Measurements from ENCODE around the gene DZIP3.

GRCh38 chr3:108562565-108562964, 27.0 kb upstream of the DZIP3 start:
- TF ChIP-seq EZH2 (IDR thresholded peaks at IDR 0.05; ENCODE audit: insufficient read depth, poor library complexity, severe bottlenecking) (no peak), EZH2phosphoT487 (IDR thresholded peaks at IDR 0.05; ENCODE audit: insufficient read depth, low read depth) (no peak)

All from GM23248 (cell line).